Sigmoid colon (tissue), 4 donors: ENCODE data around the gene TCF12.

Experiments used
- CTCF ChIP-seq, 4 experiments: fragments of 450-650 bp in 3 of 4; fragments of 200-600 bp in 1 of 4; IDR thresholded peaks; one replicate each; pipeline ENCODE4 v1.5.1; 2016 to 2019; ENCODE audit warnings: antibody characterized with exemption in 4 of 4, mild to moderate bottlenecking in 3 of 4, moderate library complexity in 2 of 4
- POLR2A ChIP-seq, 2 donors: fragments of 450-650 bp; IDR thresholded peaks; one replicate each; pipeline ENCODE4 v1.6.1; 2016; ENCODE audit warnings: antibody characterized with exemption in 2 of 2, mild to moderate bottlenecking in 2 of 2, moderate library complexity in 2 of 2
- POLR2AphosphoS5 ChIP-seq, 4 donors: sonication (generic); formaldehyde crosslinking; IDR thresholded peaks; one replicate each; pipeline ENCODE4 v1.6.1; 2017; ENCODE audit warnings: antibody characterized with exemption in 4 of 4

- TF ChIP-seq CTCF (IDR thresholded peaks at IDR 0.05) = no peak
- no peak for TF ChIP-seq POLR2A (IDR thresholded peaks at IDR 0.05)
- TF ChIP-seq POLR2AphosphoS5 (IDR thresholded peaks at IDR 0.05) = no peak
Measured at GRCh38 chr15:57237301-57237642, 318.8 kb downstream of the TCF12 start.
